ENCODE data around the gene SDR42E1. TPM values are rescaled to one million over a fixed set of nuclear protein-coding genes. Genes with fewer than 3 reads are reported as not detected.
"Not testable (repeated sequence)": the region's sequence is repeated elsewhere in the genome, so short reads cannot be mapped to it uniquely, and the experiment has no call there.

The SDR42E1 gene
- total and polyA plus RNA-seq, 2 of the 8 experiments (the other 6 are each of a cell fraction or from before 2014, with no cell fraction given) = 0.03 TPM; not detected in 1

GRCh38 chr16:82010649-82011048, 621 bp downstream of the SDR42E1 start (continued):
- TF ChIP-seq USF2 (IDR thresholded peaks at IDR 0.05; ENCODE audit: low read length) = no peak
- TF ChIP-seq CTCF (IDR thresholded peaks at IDR 0.05; ENCODE audit: control extremely low read depth in 1 of 3, insufficient read depth in 1 of 3, low read depth in 1 of 3, low read length in 3 of 3) = no peak
- TF ChIP-seq CREB1 (IDR thresholded peaks at IDR 0.05) = no peak
- TF ChIP-seq POU5F1 (IDR thresholded peaks at IDR 0.05; ENCODE audit: low read depth, low read length) = no peak
- no peak for TF ChIP-seq RFX5 (IDR thresholded peaks at IDR 0.05; ENCODE audit: borderline replicate concordance, low read depth, low read length)

- DNase-seq (ENCODE audit: low read depth in 1 of 2, low spot score in 2 of 2); H4K20me1 ChIP-seq (replicated peaks in 1 of 2; ENCODE audit: control insufficient read depth in 1 of 2, insufficient read depth in 2 of 2, low read length in 2 of 2); H3K23me2 ChIP-seq (ENCODE audit: low read depth, low read length); H2BK20ac ChIP-seq (ENCODE audit: low read length); H2BK12ac ChIP-seq (ENCODE audit: low read depth, low read length); H3K23ac ChIP-seq (ENCODE audit: insufficient read length); H3K27ac ChIP-seq (ENCODE audit: low read depth, low read length); H3K79me1 ChIP-seq (ENCODE audit: low read depth, low read length); H2BK15ac ChIP-seq (ENCODE audit: low read length); H3K56ac ChIP-seq (replicated peaks; ENCODE audit: insufficient read length, low read depth, low read length); H3K4ac ChIP-seq (replicated peaks; ENCODE audit: insufficient read length, low read depth, low read length); H3K79me2 ChIP-seq (ENCODE audit: control insufficient read depth in 1 of 2, insufficient read depth in 2 of 2, low read length in 2 of 2); H4K8ac ChIP-seq (ENCODE audit: extremely low read depth, insufficient read depth, low read length); H3K4me1 ChIP-seq (replicated peaks in 1 of 4; ENCODE audit: control insufficient read depth in 3 of 4, insufficient read depth in 4 of 4, low read length in 3 of 4); H2BK5ac ChIP-seq (ENCODE audit: low read depth, low read length); H3K9ac ChIP-seq (replicated peaks in 1 of 4; ENCODE audit: extremely low read depth in 1 of 4, low read depth in 3 of 4, low read length in 3 of 4); H3K14ac ChIP-seq (ENCODE audit: insufficient read length); H4K91ac ChIP-seq (replicated peaks; ENCODE audit: insufficient read length, low read length); H4K5ac ChIP-seq (ENCODE audit: insufficient read length, low read depth, low read length); H3K36me3 ChIP-seq (ENCODE audit: control insufficient read depth in 2 of 4, insufficient read depth in 4 of 4, low read length in 3 of 4); H3K27me3 ChIP-seq (replicated peaks in 1 of 4; ENCODE audit: control insufficient read depth in 3 of 4, extremely low read depth in 1 of 4, insufficient read depth in 3 of 4, low read length in 3 of 4); POLR2A ChIA-PET (ENCODE audit: partially characterized antibody); H3K4me2 ChIP-seq (ENCODE audit: insufficient read depth in 1 of 2, low read depth in 2 of 2, low read length in 2 of 2); FAIRE-seq; H2AFZ ChIP-seq (ENCODE audit: low read length); H2AK5ac ChIP-seq (ENCODE audit: low read depth, low read length); H3K4me3 ChIP-seq (ENCODE audit: extremely low read depth in 1 of 4, insufficient read depth in 2 of 4, low read depth in 3 of 4, low read length in 4 of 4); H2BK120ac ChIP-seq (replicated peaks; ENCODE audit: low read depth, low read length); H3K18ac ChIP-seq (ENCODE audit: extremely low read depth, low read length): not testable (repeated sequence)
- CTCF ChIA-PET (ENCODE audit: partially characterized antibody) = interaction anchor here (1.3 to 1.5 kb wide), 2 partner anchors 51 to 70 kb away, joined by 4 to 5 read pairs; no protein-coding TSS in a partner anchor
- 74% methylated on average over 4 of the region's 4 CpGs; no CpG with 5 or more reads in 1 of the 2 experiments for WGBS, 2 experiments (ENCODE audit: extremely low coverage in 1 of 2, insufficient coverage in 1 of 2, insufficient read length in 1 of 2, insufficient replicate concordance in 2 of 2, low coverage in 1 of 2, low lambda C conversion rate in 2 of 2, missing lambda C conversion rate in 1 of 2)
- H3K9me3 ChIP-seq (ENCODE audit: insufficient read depth in 2 of 2, low read depth in 1 of 2, low read length in 1 of 2) = peaks cover 19 to 33% of the 10 kb centered on the region in 2 experiments
These were observed 1.5 kb downstream of the SDR42E1 start for GRCh38 chr16:82009789-82010188.

Measured in H1 (cell line).